ENCODE measurements around the gene UNC45B.
A peak's percentile ranks its signal among the peaks of the same experiment; 100 is the strongest.
"Not testable (repeated sequence)": the region's sequence is repeated elsewhere in the genome, so short reads cannot be mapped to it uniquely, and the experiment has no call there.

Gene UNC45B

GRCh38 chr17:35142467-35142796 is 5.2 kb upstream of the UNC45B start:
- DNase-seq (ENCODE audit: low spot score) = no peak

GRCh38 chr17:35144840-35145239 is 2.8 kb upstream of the UNC45B start:
- no peak for DNase-seq (ENCODE audit: low spot score)

GRCh38 chr17:35146214-35146833 is 1.3 kb upstream of the UNC45B start:
- no peak for DNase-seq (ENCODE audit: low spot score)

- DNase-seq (ENCODE audit: low spot score) = no peak
These were observed 527 bp downstream of the UNC45B start for GRCh38 chr17:35148144-35148543.

GRCh38 chr17:35149941-35150340 is 2.3 kb downstream of the UNC45B start:
- no peak for DNase-seq (ENCODE audit: low spot score)

- not testable (repeated sequence) for DNase-seq (ENCODE audit: low spot score)
These were observed 3.5 kb downstream of the UNC45B start for GRCh38 chr17:35151080-35151479.

GRCh38 chr17:35152421-35153140 is 5.0 kb downstream of the UNC45B start:
- DNase-seq (ENCODE audit: low spot score) = no peak

- no peak for DNase-seq (ENCODE audit: low spot score)
These were observed 6.9 kb downstream of the UNC45B start for GRCh38 chr17:35154196-35155165.

- DNase-seq (ENCODE audit: low spot score) = no peak
These were observed 7.6 kb downstream of the UNC45B start for GRCh38 chr17:35155246-35155645.

- no peak for DNase-seq (ENCODE audit: low spot score)
These were observed 12.3 kb downstream of the UNC45B start for GRCh38 chr17:35159940-35160339.

- no peak for DNase-seq (ENCODE audit: low spot score)
These were observed 13.0 kb downstream of the UNC45B start for GRCh38 chr17:35160354-35161201.

GRCh38 chr17:35161281-35161761 is 13.7 kb downstream of the UNC45B start:
- DNase-seq (ENCODE audit: low spot score) = no peak

GRCh38 chr17:35162755-35163154 is 15.1 kb downstream of the UNC45B start:
- no peak for DNase-seq (ENCODE audit: low spot score)

GRCh38 chr17:35163886-35164285 is 16.3 kb downstream of the UNC45B start:
- DNase-seq (ENCODE audit: low spot score) = no peak

GRCh38 chr17:35164716-35165115 is 17.1 kb downstream of the UNC45B start:
- no peak for DNase-seq (ENCODE audit: low spot score)

- no peak for DNase-seq (ENCODE audit: low spot score)
These were observed 18.9 kb downstream of the UNC45B start for GRCh38 chr17:35166526-35166925.

- DNase-seq (ENCODE audit: low spot score) = no peak
These were observed 19.4 kb downstream of the UNC45B start for GRCh38 chr17:35167046-35167445.

- no peak for DNase-seq (ENCODE audit: low spot score)
These were observed 20.0 kb downstream of the UNC45B start for GRCh38 chr17:35167666-35168065.

- DNase-seq (ENCODE audit: low spot score) = no peak
These were observed 22.3 kb downstream of the UNC45B start for GRCh38 chr17:35169835-35170363.

- peak; percentile 1 for DNase-seq (ENCODE audit: low spot score)
These were observed 23.6 kb downstream of the UNC45B start for GRCh38 chr17:35170968-35171771.

GRCh38 chr17:35171834-35172233 is 24.2 kb downstream of the UNC45B start:
- no peak for DNase-seq (ENCODE audit: low spot score)

All from cerebellar cortex (tissue), 1 donor.